ENCODE data around the gene APBA2.

- TF ChIP-seq CTCF (IDR thresholded peaks at IDR 0.05) (no peak), EZH2 (IDR thresholded peaks at IDR 0.05) (no peak)
Measured at GRCh38 chr15:29121369-29121656, 235.5 kb downstream of the APBA2 start.
